HepG2 (cell line): ENCODE measurements around the gene ZNF620. TPM values are rescaled to one million over a fixed set of nuclear protein-coding genes. Genes with fewer than 3 reads are reported as not detected.

Source experiments
- ETV5 ChIP-seq: IDR thresholded peaks from 2 replicates; pipeline ENCODE4 v1.6.1; 2018; ENCODE audit warnings: missing biosample characterization, missing genetic modification reagents, inconsistent platforms, borderline replicate concordance
- ETV6 ChIP-seq: sonication (generic); formaldehyde crosslinking; conservative IDR thresholded peaks from 2 replicates; pipeline ENCODE4 v1.4.0; 2020; ENCODE audit warnings: missing genetic modification reagents
- NPAS2 ChIP-seq: sonication (generic); formaldehyde crosslinking; IDR thresholded peaks from 2 replicates; pipeline ENCODE4 v1.8.0; 2022; ENCODE audit warnings: mild to moderate bottlenecking, missing genetic modification reagents, borderline replicate concordance
- PRPF4 ChIP-seq: fragments of 200-400 bp; formaldehyde crosslinking; IDR thresholded peaks from 2 replicates; pipeline ENCODE4 v1.6.1; 2016; ENCODE audit warnings: low read length, low read depth; ENCODE audit not compliant: poor library complexity, severe bottlenecking
- RAD21 ChIP-seq: fragments of 450-650 bp; formaldehyde crosslinking; IDR thresholded peaks from 2 replicates; pipeline ENCODE4 v1.5.0; 2020; ENCODE audit warnings: mild to moderate bottlenecking
- RERE ChIP-seq: IDR thresholded peaks from 2 replicates; pipeline ENCODE4 v1.6.1; 2016; ENCODE audit warnings: low read depth, missing genetic modification reagents, missing compliant biosample characterization
- TBX2 ChIP-seq: sonication (generic); formaldehyde crosslinking; IDR thresholded peaks from 2 replicates; pipeline ENCODE4 v1.5.0; 2020; ENCODE audit warnings: missing genetic modification reagents, mild to moderate bottlenecking, borderline replicate concordance
- ZBTB8A ChIP-seq: sonication (generic); formaldehyde crosslinking; IDR thresholded peaks from 2 replicates; pipeline ENCODE4 v1.4.0; 2020; ENCODE audit warnings: mild to moderate bottlenecking, low read depth, missing genetic modification reagents, borderline replicate concordance
- ZNF20 ChIP-seq: sonication (generic); formaldehyde crosslinking; IDR thresholded peaks from 2 replicates; pipeline ENCODE4 v1.4.0; 2020; ENCODE audit warnings: mild to moderate bottlenecking, moderate library complexity, missing genetic modification reagents
- ZNF205 ChIP-seq: IDR thresholded peaks from 2 replicates; pipeline ENCODE4 v1.6.1; 2018; ENCODE audit warnings: missing biosample characterization, missing genetic modification reagents
- ZNF253 ChIP-seq: sonication (generic); formaldehyde crosslinking; IDR thresholded peaks from 2 replicates; pipeline ENCODE4 v1.8.0; 2022; ENCODE audit warnings: mild to moderate bottlenecking, missing genetic modification reagents, borderline replicate concordance
- ZNF615 ChIP-seq: sonication (generic); formaldehyde crosslinking; IDR thresholded peaks from 2 replicates; pipeline ENCODE4 v1.5.0; 2020; ENCODE audit warnings: mild to moderate bottlenecking, missing genetic modification reagents, borderline replicate concordance
- ZNF629 ChIP-seq: sonication (generic); formaldehyde crosslinking; conservative IDR thresholded peaks from 2 replicates; pipeline ENCODE4 v1.5.0; 2020; ENCODE audit warnings: missing genetic modification reagents
- ZNF720 ChIP-seq: sonication (generic); formaldehyde crosslinking; IDR thresholded peaks from 2 replicates; pipeline ENCODE4 v1.4.0; 2020; ENCODE audit warnings: missing genetic modification reagents
- ZNF841 ChIP-seq: sonication (generic); formaldehyde crosslinking; IDR thresholded peaks from 2 replicates; pipeline ENCODE4 v1.8.1; 2023; ENCODE audit warnings: missing genetic modification reagents, borderline replicate concordance
- ZNF850 ChIP-seq: sonication (generic); formaldehyde crosslinking; conservative IDR thresholded peaks from 2 replicates; pipeline ENCODE4 v1.9.0; 2021; ENCODE audit warnings: mild to moderate bottlenecking, missing genetic modification reagents
- polyA plus RNA-seq, 8 experiments: library from polyadenylated mRNA; depleted of rRNA in 3 of 8; stranded (reverse) in 7 of 8; unstranded in 1 of 8; fragments of >200 nt; fragmentation: Illumina TruSeq in 4 of 8; extraction: Trizol in 4 of 8; gene quantifications; 2 replicates each; pipeline versions ENCODE4 v1.2.1 to v1.2.3, GENCODE V29; 2011 to 2016; ENCODE audit warnings: low read depth in 4 of 8, missing spikeins in 1 of 8, mixed read lengths in 1 of 8; ENCODE audit not compliant: insufficient read depth in 1 of 8
- total RNA-seq, 5 experiments: library from RNA; depleted of rRNA; stranded (reverse); fragments of >200 nt; fragmentation: Illumina TruSeq; extraction: Trizol; gene quantifications; 2 replicates each; pipeline ENCODE4 v1.2.3, GENCODE V29; 2016; ENCODE audit warnings: low read depth in 1 of 5
- TF ChIP-seq, protein P1 (sequence below): sonication (generic); formaldehyde crosslinking; IDR thresholded peaks from 2 replicates; pipeline ENCODE4 v1.4.0; 2020; ENCODE audit warnings: missing genetic modification reagents
- TF ChIP-seq, protein P2 (sequence below): sonication (generic); formaldehyde crosslinking; IDR thresholded peaks from 2 replicates; pipeline ENCODE4 v1.5.1; 2020; ENCODE audit warnings: missing genetic modification reagents, mild to moderate bottlenecking, borderline replicate concordance

Gene ZNF620
- total and polyA plus RNA-seq, 2 of the 13 experiments (the other 11 are each of a cell fraction or from before 2014, with no cell fraction given), result 2.3 to 12.2 TPM

GRCh38 chr3:40524568-40525285, 18.9 kb downstream of the ZNF620 start, which contains the start of gene ZNF621 (continued):
- TF ChIP-seq ZNF841 (CRISPR knock-in tag) (no peak), ETV6 (CRISPR knock-in tag) (0 out of 2 replicates have a peak, but pooled peaks have one; percentile 73), ZNF615 (0 out of 2 replicates have a peak, but pooled peaks have one; percentile 67), ZNF850 (CRISPR knock-in tag) (no peak), ZNF629 (no peak), ETV5 (peak; percentile 89), ZNF253 (CRISPR knock-in tag) (no peak), NPAS2 (no peak), ZNF720 (CRISPR knock-in tag) (no peak), TBX2 (CRISPR knock-in tag) (peak; percentile 87; the same call in 1 of the 2 replicates), PRPF4 (no peak), RAD21 (CRISPR knock-in tag) (peak; percentile 45; the same call in 1 of the 2 replicates), ZNF20 (CRISPR knock-in tag) (peak; percentile 77; the same call in 1 of the 2 replicates), ZBTB8A (0 out of 2 replicates have a peak, but pooled peaks have one; percentile 21), ZNF205 (CRISPR knock-in tag) (peak; percentile 87), RERE (no peak; the same call in 1 of the 2 replicates)
- TF ChIP-seq, protein P1, sequence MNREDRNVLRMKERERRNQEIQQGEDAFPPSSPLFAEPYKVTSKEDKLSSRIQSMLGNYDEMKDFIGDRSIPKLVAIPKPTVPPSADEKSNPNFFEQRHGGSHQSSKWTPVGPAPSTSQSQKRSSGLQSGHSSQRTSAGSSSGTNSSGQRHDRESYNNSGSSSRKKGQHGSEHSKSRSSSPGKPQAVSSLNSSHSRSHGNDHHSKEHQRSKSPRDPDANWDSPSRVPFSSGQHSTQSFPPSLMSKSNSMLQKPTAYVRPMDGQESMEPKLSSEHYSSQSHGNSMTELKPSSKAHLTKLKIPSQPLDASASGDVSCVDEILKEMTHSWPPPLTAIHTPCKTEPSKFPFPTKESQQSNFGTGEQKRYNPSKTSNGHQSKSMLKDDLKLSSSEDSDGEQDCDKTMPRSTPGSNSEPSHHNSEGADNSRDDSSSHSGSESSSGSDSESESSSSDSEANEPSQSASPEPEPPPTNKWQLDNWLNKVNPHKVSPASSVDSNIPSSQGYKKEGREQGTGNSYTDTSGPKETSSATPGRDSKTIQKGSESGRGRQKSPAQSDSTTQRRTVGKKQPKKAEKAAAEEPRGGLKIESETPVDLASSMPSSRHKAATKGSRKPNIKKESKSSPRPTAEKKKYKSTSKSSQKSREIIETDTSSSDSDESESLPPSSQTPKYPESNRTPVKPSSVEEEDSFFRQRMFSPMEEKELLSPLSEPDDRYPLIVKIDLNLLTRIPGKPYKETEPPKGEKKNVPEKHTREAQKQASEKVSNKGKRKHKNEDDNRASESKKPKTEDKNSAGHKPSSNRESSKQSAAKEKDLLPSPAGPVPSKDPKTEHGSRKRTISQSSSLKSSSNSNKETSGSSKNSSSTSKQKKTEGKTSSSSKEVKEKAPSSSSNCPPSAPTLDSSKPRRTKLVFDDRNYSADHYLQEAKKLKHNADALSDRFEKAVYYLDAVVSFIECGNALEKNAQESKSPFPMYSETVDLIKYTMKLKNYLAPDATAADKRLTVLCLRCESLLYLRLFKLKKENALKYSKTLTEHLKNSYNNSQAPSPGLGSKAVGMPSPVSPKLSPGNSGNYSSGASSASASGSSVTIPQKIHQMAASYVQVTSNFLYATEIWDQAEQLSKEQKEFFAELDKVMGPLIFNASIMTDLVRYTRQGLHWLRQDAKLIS (CRISPR knock-in tag), result no peak
- TF ChIP-seq, protein P2, sequence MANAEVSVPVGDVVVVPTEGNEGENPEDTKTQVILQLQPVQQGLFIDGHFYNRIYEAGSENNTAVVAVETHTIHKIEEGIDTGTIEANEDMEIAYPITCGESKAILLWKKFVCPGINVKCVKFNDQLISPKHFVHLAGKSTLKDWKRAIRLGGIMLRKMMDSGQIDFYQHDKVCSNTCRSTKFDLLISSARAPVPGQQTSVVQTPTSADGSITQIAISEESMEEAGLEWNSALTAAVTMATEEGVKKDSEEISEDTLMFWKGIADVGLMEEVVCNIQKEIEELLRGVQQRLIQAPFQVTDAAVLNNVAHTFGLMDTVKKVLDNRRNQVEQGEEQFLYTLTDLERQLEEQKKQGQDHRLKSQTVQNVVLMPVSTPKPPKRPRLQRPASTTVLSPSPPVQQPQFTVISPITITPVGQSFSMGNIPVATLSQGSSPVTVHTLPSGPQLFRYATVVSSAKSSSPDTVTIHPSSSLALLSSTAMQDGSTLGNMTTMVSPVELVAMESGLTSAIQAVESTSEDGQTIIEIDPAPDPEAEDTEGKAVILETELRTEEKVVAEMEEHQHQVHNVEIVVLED (CRISPR knock-in tag), result peak; percentile 73; the same call in 1 of the 2 replicates
